HepG2 (cell line): ENCODE results near the gene MUC4. TPM values are rescaled to one million over a fixed set of nuclear protein-coding genes. Genes with fewer than 3 reads are reported as not detected.

Source experiments
- ARNT2 ChIP-seq: sonication (generic); formaldehyde crosslinking; IDR thresholded peaks from 2 replicates; pipeline ENCODE4 v1.8.0; 2022; ENCODE audit warnings: mild to moderate bottlenecking, low read depth, missing genetic modification reagents, moderate library complexity
- CBFB ChIP-seq: sonication (generic); formaldehyde crosslinking; IDR thresholded peaks from 2 replicates; pipeline ENCODE4 v1.4.0; 2020; ENCODE audit warnings: missing genetic modification reagents
- CBX5 ChIP-seq: sonication (generic); formaldehyde crosslinking; IDR thresholded peaks from 2 replicates; pipeline ENCODE4 v1.4.0; 2020; ENCODE audit warnings: missing genetic modification reagents, borderline replicate concordance
- CTCF ChIP-seq: sonication (generic); formaldehyde crosslinking; IDR thresholded peaks from 2 replicates; pipeline ENCODE4 v1.5.0; 2020; ENCODE audit warnings: mild to moderate bottlenecking, missing genetic modification reagents, moderate library complexity
- ETV5 ChIP-seq: IDR thresholded peaks from 2 replicates; pipeline ENCODE4 v1.6.1; 2018; ENCODE audit warnings: missing biosample characterization, missing genetic modification reagents, inconsistent platforms, borderline replicate concordance
- HMG20A ChIP-seq: IDR thresholded peaks from 2 replicates; pipeline ENCODE4 v1.6.1; 2016; ENCODE audit warnings: borderline replicate concordance
- KMT2B ChIP-seq: IDR thresholded peaks from 2 replicates; pipeline ENCODE4 v1.6.1; 2016; ENCODE audit warnings: missing genetic modification reagents, missing compliant biosample characterization
- MAX ChIP-seq: IDR thresholded peaks from 2 replicates; pipeline ENCODE4 v1.6.1; 2012; ENCODE audit warnings: inconsistent platforms
- NCOA2 ChIP-seq: sonication (generic); formaldehyde crosslinking; IDR thresholded peaks from 2 replicates; pipeline ENCODE4 v1.8.0; 2022; ENCODE audit warnings: inconsistent platforms
- NR2F6 ChIP-seq, 2 experiments: IDR thresholded peaks; 2 replicates each; pipeline ENCODE4 v1.6.1; 2016; ENCODE audit warnings: antibody characterized with exemption in 1 of 2, mild to moderate bottlenecking in 1 of 2
- ONECUT2 ChIP-seq: sonication (generic); formaldehyde crosslinking; IDR thresholded peaks from 2 replicates; pipeline ENCODE4 v1.4.0; 2020; ENCODE audit warnings: missing genetic modification reagents
- PHF8 ChIP-seq: sonication (generic); formaldehyde crosslinking; IDR thresholded peaks from 2 replicates; pipeline ENCODE4 v1.5.0; 2020; ENCODE audit warnings: missing genetic modification reagents
- PPARG ChIP-seq: conservative IDR thresholded peaks from 2 replicates; pipeline ENCODE4 v1.6.1; 2016; ENCODE audit warnings: missing biosample characterization, missing genetic modification reagents
- RARA ChIP-seq: IDR thresholded peaks from 2 replicates; pipeline ENCODE4 v1.6.1; 2016; ENCODE audit warnings: missing genetic modification reagents, missing compliant biosample characterization
- RELA ChIP-seq: sonication (generic); formaldehyde crosslinking; IDR thresholded peaks from 2 replicates; pipeline ENCODE4 v1.4.0; 2020; ENCODE audit warnings: missing genetic modification reagents
- SKI ChIP-seq: fragments of 450-650 bp; IDR thresholded peaks from one replicate; pipeline ENCODE4 v1.6.1; 2018; ENCODE audit warnings: mild to moderate bottlenecking; ENCODE audit not compliant: partially characterized antibody
- SMC3 ChIP-seq: IDR thresholded peaks from 2 replicates; pipeline ENCODE4 v1.6.1; 2011; ENCODE audit warnings: low read length, improper control_type of control experiment
- SOX6 ChIP-seq, 2 experiments: fragments of 450-650 bp in 1 of 2; sonication (generic) in 1 of 2; formaldehyde crosslinking in 1 of 2; IDR thresholded peaks; 2 replicates each; pipeline versions ENCODE4 v1.4.0 to v1.6.1; 2017 to 2020; ENCODE audit warnings: antibody characterized with exemption in 1 of 2, mild to moderate bottlenecking in 1 of 2, missing genetic modification reagents in 1 of 2
- SSRP1 ChIP-seq: IDR thresholded peaks from 2 replicates; pipeline ENCODE4 v1.6.1; 2016; ENCODE audit warnings: control low read depth
- STAG1 ChIP-seq: sonication (generic); formaldehyde crosslinking; IDR thresholded peaks from 2 replicates; pipeline ENCODE4 v1.4.0; 2020; ENCODE audit warnings: missing genetic modification reagents
- TEAD3 ChIP-seq: optimal IDR thresholded peaks from 2 replicates; pipeline ENCODE3; 2016; ENCODE audit warnings: borderline replicate concordance
- ZC3H13 ChIP-seq: sonication (generic); formaldehyde crosslinking; IDR thresholded peaks from 2 replicates; pipeline ENCODE4 v1.8.1; 2023; ENCODE audit warnings: mild to moderate bottlenecking, missing genetic modification reagents, moderate library complexity
- ZMYM4 ChIP-seq: sonication (generic); formaldehyde crosslinking; IDR thresholded peaks from 2 replicates; pipeline ENCODE4 v1.8.1; 2023; ENCODE audit warnings: mild to moderate bottlenecking, missing genetic modification reagents
- ZNF350 ChIP-seq: sonication (generic); formaldehyde crosslinking; IDR thresholded peaks from 2 replicates; pipeline ENCODE4 v1.4.0; 2020; ENCODE audit warnings: mild to moderate bottlenecking, low read depth, missing genetic modification reagents, borderline replicate concordance
- ZNF577 ChIP-seq: sonication (generic); formaldehyde crosslinking; IDR thresholded peaks from 2 replicates; pipeline ENCODE4 v1.4.0; 2020; ENCODE audit warnings: mild to moderate bottlenecking, low read depth, missing genetic modification reagents, borderline replicate concordance
- polyA plus RNA-seq, 8 experiments: library from polyadenylated mRNA; depleted of rRNA in 3 of 8; stranded (reverse) in 7 of 8; unstranded in 1 of 8; fragments of >200 nt; fragmentation: Illumina TruSeq in 4 of 8; extraction: Trizol in 4 of 8; gene quantifications; 2 replicates each; pipeline versions ENCODE4 v1.2.1 to v1.2.3, GENCODE V29; 2011 to 2016; ENCODE audit warnings: low read depth in 4 of 8, missing spikeins in 1 of 8, mixed read lengths in 1 of 8; ENCODE audit not compliant: insufficient read depth in 1 of 8
- total RNA-seq, 5 experiments: library from RNA; depleted of rRNA; stranded (reverse); fragments of >200 nt; fragmentation: Illumina TruSeq; extraction: Trizol; gene quantifications; 2 replicates each; pipeline ENCODE4 v1.2.3, GENCODE V29; 2016; ENCODE audit warnings: low read depth in 1 of 5
- TF ChIP-seq, protein P1 (sequence below): IDR thresholded peaks from 2 replicates; pipeline ENCODE4 v1.6.1; 2016; ENCODE audit warnings: missing biosample characterization, missing genetic modification reagents, low read depth
- TF ChIP-seq, protein P2 (sequence below): IDR thresholded peaks from 2 replicates; pipeline ENCODE4 v1.6.1; 2018; ENCODE audit warnings: missing genetic modification reagents, mild to moderate bottlenecking, missing compliant biosample characterization

MUC4 gene
- total and polyA plus RNA-seq, 2 of the 13 experiments (the other 11 are each of a cell fraction or from before 2014, with no cell fraction given) = not detected

DNA sequence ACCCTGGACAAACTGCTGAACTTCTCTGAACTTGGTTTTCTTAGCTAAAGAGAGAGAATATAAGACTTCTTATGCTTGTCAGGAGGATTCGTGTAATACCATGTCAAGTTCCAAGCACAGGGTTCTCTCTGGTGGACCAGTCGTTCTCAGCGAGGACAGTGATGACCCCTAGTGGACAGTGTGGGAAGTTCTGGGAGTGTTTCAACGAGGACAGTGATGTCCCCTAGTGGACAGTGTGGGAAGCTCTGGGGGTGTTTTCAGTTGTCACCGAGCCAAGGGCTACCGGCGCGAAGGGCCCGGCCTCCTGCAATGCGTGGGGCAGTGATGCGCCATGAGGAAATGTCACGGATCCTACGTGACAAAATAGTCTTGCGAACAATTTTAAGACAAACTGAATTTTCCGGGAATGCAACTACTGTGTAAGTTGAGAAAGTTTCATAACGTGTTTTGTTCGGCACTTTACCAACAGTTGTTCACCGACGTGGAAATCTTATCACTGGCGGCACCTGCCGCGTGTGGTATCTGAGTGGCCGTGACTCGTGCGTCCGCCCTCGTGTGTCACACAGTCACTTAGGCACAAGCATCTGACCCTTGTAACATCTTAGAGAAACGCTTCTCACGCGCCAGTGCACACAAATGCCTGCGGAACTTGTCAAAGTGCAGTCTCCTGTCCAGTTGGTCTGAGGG is 39.3 kb upstream of the MUC4 start (continued):
- TF ChIP-seq, protein P1, sequence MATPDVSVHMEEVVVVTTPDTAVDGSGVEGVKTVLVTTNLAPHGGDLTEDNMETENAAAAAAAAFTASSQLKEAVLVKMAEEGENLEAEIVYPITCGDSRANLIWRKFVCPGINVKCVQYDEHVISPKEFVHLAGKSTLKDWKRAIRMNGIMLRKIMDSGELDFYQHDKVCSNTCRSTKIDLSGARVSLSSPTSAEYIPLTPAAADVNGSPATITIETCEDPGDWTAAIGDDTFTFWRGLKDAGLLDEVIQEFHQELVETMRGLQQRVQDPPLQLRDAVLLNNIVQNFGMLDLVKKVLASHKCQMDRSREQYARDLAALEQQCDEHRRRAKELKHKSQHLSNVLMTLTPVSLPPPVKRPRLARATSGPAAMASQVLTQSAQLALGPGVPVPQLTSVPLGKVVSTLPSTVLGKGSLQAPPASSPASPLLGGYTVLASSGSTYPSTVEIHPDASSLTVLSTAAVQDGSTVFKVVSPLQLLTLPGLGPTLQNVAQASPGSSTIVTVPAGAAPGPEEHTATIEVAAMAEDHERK (CRISPR knock-in tag) = no peak
- TF ChIP-seq, protein P2, sequence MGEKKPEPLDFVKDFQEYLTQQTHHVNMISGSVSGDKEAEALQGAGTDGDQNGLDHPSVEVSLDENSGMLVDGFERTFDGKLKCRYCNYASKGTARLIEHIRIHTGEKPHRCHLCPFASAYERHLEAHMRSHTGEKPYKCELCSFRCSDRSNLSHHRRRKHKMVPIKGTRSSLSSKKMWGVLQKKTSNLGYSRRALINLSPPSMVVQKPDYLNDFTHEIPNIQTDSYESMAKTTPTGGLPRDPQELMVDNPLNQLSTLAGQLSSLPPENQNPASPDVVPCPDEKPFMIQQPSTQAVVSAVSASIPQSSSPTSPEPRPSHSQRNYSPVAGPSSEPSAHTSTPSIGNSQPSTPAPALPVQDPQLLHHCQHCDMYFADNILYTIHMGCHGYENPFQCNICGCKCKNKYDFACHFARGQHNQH = peak; percentile 62
- TF ChIP-seq CBX5 (peak; percentile 74; the same call in 1 of the 2 replicates), ONECUT2 (no peak), PPARG (CRISPR knock-in tag) (0 out of 2 replicates have a peak, but pooled peaks have one; percentile 33), CBFB (0 out of 2 replicates have a peak, but pooled peaks have one; percentile 55), ZNF350 (0 out of 2 replicates have a peak, but pooled peaks have one; percentile 19), SMC3 (peak; percentile 91), ZNF577 (no peak), NCOA2 (CRISPR knock-in tag) (0 out of 2 replicates have a peak, but pooled peaks have one; percentile 36), PHF8 (CRISPR knock-in tag) (0 out of 2 replicates have a peak, but pooled peaks have one; percentile 34), MAX (peak; percentile 48; the same call in 1 of the 2 replicates), ZMYM4 (CRISPR knock-in tag) (peak; percentile 65), SKI (peak; percentile 44), SOX6 (IDR thresholded peaks at IDR 0.05) (no peak), SOX6 (CRISPR knock-in tag; IDR thresholded peaks at IDR 0.05) (peak; percentile 25; the same call in 1 of the 2 replicates), HMG20A (CRISPR knock-in tag) (peak; percentile 36; the same call in 1 of the 2 replicates), CTCF (CRISPR knock-in tag) (peak; percentile 99), ETV5 (CRISPR knock-in tag) (peak; percentile 26; the same call in 1 of the 2 replicates), ARNT2 (CRISPR knock-in tag) (no peak), ZC3H13 (CRISPR knock-in tag) (no peak), SSRP1 (CRISPR knock-in tag) (peak; percentile 82; the same call in 1 of the 2 replicates), RARA (CRISPR knock-in tag) (peak; percentile 42), RELA (CRISPR knock-in tag) (0 out of 2 replicates have a peak, but pooled peaks have one; percentile 48), NR2F6 (IDR thresholded peaks at IDR 0.05) (no peak), NR2F6 (CRISPR knock-in tag; IDR thresholded peaks at IDR 0.05) (no peak), STAG1 (CRISPR knock-in tag) (peak; percentile 88), KMT2B (CRISPR knock-in tag) (0 out of 2 replicates have a peak, but pooled peaks have one; percentile 39), TEAD3 (peak; percentile 73)
